Activated naive CD4-positive, alpha-beta T cell treated with anti-CD3 and anti-CD28 coated beads, Interleukin-2, amount 10 ng/mL, durations not matched to agents 7 days and 5 days (primary cell): ENCODE measurements around the gene RTF2.

ENCODE experiments used
- CTCF ChIA-PET: fragments of 350-600 bp; sonication (Branson Sonifier 250); formaldehyde crosslinking; loops from one replicate; lab custom pipeline; 2021; ENCODE audit warnings: antibody characterized with exemption; lab: Charles Lee
- DNase-seq: peaks from one replicate; pipeline ENCODE4 v3.0.0-alpha.2; 2020
- H3K27ac Mint-ChIP-seq: one replicate; pipeline ENCODE4 v1.8.0; 2021; ENCODE audit warnings: mild to moderate bottlenecking, moderate library complexity, mixed read lengths
- H3K27me3 Mint-ChIP-seq: one replicate; pipeline ENCODE4 v1.8.0; 2021; ENCODE audit warnings: mild to moderate bottlenecking, mixed read lengths
- H3K36me3 Mint-ChIP-seq: one replicate; pipeline ENCODE4 v1.8.0; 2021; ENCODE audit warnings: mixed read lengths
- H3K4me1 Mint-ChIP-seq: one replicate; pipeline ENCODE4 v1.8.0; 2021; ENCODE audit warnings: mixed read lengths
- H3K4me3 Mint-ChIP-seq: one replicate; pipeline ENCODE4 v1.8.0; 2021; ENCODE audit warnings: mild to moderate bottlenecking, moderate library complexity, mixed read lengths
- H3K9me3 Mint-ChIP-seq: one replicate; pipeline ENCODE4 v1.8.0; 2021; ENCODE audit warnings: mixed read lengths

The RTF2 gene

GRCh38 chr20:56443654-56444540, 24.5 kb upstream of the RTF2 start:
- Mint-ChIP-seq H3K9me3 (no peaks in the 10 kb centered on the region), H3K4me1 (peaks cover 43% of the 10 kb centered on the region), H3K27ac (no peak overlapping the region), H3K27me3 (no peaks in the 10 kb centered on the region), H3K36me3 (peaks cover 9% of the 10 kb centered on the region), H3K4me3 (no peak overlapping the region)
- CTCF ChIA-PET = interaction anchor here (1.6 kb wide), 1 partner anchor 19 kb away, joined by 3 read pairs; no protein-coding TSS in a partner anchor
- DNase-seq = no peak

- Mint-ChIP-seq H3K27me3 (no peaks in the 10 kb centered on the region), H3K4me1 (peaks cover 32% of the 10 kb centered on the region), H3K36me3 (peaks cover 9% of the 10 kb centered on the region), H3K4me3 (no peak overlapping the region), H3K27ac (no peak overlapping the region), H3K9me3 (no peaks in the 10 kb centered on the region)
- CTCF ChIA-PET = no interaction called here
- DNase-seq = no peak
These were observed 23.3 kb upstream of the RTF2 start for GRCh38 chr20:56445130-56445529.

GRCh38 chr20:56445540-56445939, 22.9 kb upstream of the RTF2 start:
- Mint-ChIP-seq H3K27me3 (no peaks in the 10 kb centered on the region), H3K27ac (no peak overlapping the region)
- CTCF ChIA-PET = no interaction called here

GRCh38 chr20:56447227-56447626, 21.2 kb upstream of the RTF2 start:
- Mint-ChIP-seq H3K27me3 (no peaks in the 10 kb centered on the region), H3K4me1 (peaks cover 18% of the 10 kb centered on the region), H3K36me3 (peaks cover 15% of the 10 kb centered on the region), H3K9me3 (no peaks in the 10 kb centered on the region), H3K4me3 (no peak overlapping the region), H3K27ac (no peak overlapping the region)
- CTCF ChIA-PET = no interaction called here
- DNase-seq = no peak

More at GRCh38 chr20:56445540-56445939, 22.9 kb upstream of the RTF2 start:
- Mint-ChIP-seq H3K4me1 (peaks cover 28% of the 10 kb centered on the region), H3K9me3 (no peaks in the 10 kb centered on the region), H3K36me3 (peaks cover 8% of the 10 kb centered on the region), H3K4me3 (no peak overlapping the region)
- DNase-seq = no peak

GRCh38 chr20:56449459-56449858, 19.0 kb upstream of the RTF2 start:
- Mint-ChIP-seq H3K36me3 (peaks cover 11% of the 10 kb centered on the region), H3K4me3 (no peak overlapping the region), H3K9me3 (no peaks in the 10 kb centered on the region), H3K27me3 (no peaks in the 10 kb centered on the region), H3K27ac (no peak overlapping the region), H3K4me1 (peaks cover 3% of the 10 kb centered on the region)
- DNase-seq = no peak
- CTCF ChIA-PET = no interaction called here

GRCh38 chr20:56451056-56451765, 17.2 kb upstream of the RTF2 start:
- peaks cover 11% of the 10 kb centered on the region for H3K36me3 Mint-ChIP-seq
- H3K27me3 Mint-ChIP-seq = no peaks in the 10 kb centered on the region
- peak overlapping the region; percentile 34 for H3K27ac Mint-ChIP-seq
- CTCF ChIA-PET = no interaction called here
- no peaks in the 10 kb centered on the region for H3K9me3 Mint-ChIP-seq
- H3K4me3 Mint-ChIP-seq = no peak overlapping the region
- peaks cover 12% of the 10 kb centered on the region for H3K4me1 Mint-ChIP-seq
- no peak for DNase-seq

- Mint-ChIP-seq H3K9me3 (no peaks in the 10 kb centered on the region), H3K36me3 (peaks cover 12% of the 10 kb centered on the region), H3K4me1 (peaks cover 12% of the 10 kb centered on the region), H3K4me3 (no peak overlapping the region), H3K27ac (no peak overlapping the region), H3K27me3 (no peaks in the 10 kb centered on the region)
- DNase-seq = no peak
- CTCF ChIA-PET = no interaction called here
These were observed 15.1 kb upstream of the RTF2 start for GRCh38 chr20:56453352-56453751.

- no peak overlapping the region for H3K4me3 Mint-ChIP-seq
- no peaks in the 10 kb centered on the region for H3K27me3 Mint-ChIP-seq
- no peaks in the 10 kb centered on the region for H3K9me3 Mint-ChIP-seq
- H3K27ac Mint-ChIP-seq = no peak overlapping the region
- peaks cover 16% of the 10 kb centered on the region for H3K4me1 Mint-ChIP-seq
- CTCF ChIA-PET = interaction anchor here (0.7 kb wide), 1 partner anchor 56 kb away, joined by 3 read pairs; no protein-coding TSS in a partner anchor
- H3K36me3 Mint-ChIP-seq = peaks cover 15% of the 10 kb centered on the region
- DNase-seq = no peak
These were observed 13.7 kb upstream of the RTF2 start for GRCh38 chr20:56454754-56455153.

- Mint-ChIP-seq H3K4me3 (no peak overlapping the region), H3K9me3 (no peaks in the 10 kb centered on the region), H3K36me3 (peaks cover 15% of the 10 kb centered on the region), H3K4me1 (peaks cover 47% of the 10 kb centered on the region), H3K27ac (no peak overlapping the region), H3K27me3 (no peaks in the 10 kb centered on the region)
- CTCF ChIA-PET = interaction anchor here (1.4 kb wide), 1 partner anchor 12 kb away, joined by 3 read pairs; no protein-coding TSS in a partner anchor
- no peak for DNase-seq
These were observed 10.1 kb upstream of the RTF2 start for GRCh38 chr20:56458206-56458821.

GRCh38 chr20:56460459-56460858, 8.0 kb upstream of the RTF2 start:
- no peak overlapping the region for H3K4me3 Mint-ChIP-seq
- peaks cover 55% of the 10 kb centered on the region for H3K4me1 Mint-ChIP-seq
- no peaks in the 10 kb centered on the region for H3K27me3 Mint-ChIP-seq
- CTCF ChIA-PET = no interaction called here
- peaks cover 15% of the 10 kb centered on the region for H3K36me3 Mint-ChIP-seq
- H3K9me3 Mint-ChIP-seq = no peaks in the 10 kb centered on the region
- peak; percentile 68 for DNase-seq
- H3K27ac Mint-ChIP-seq = peak overlapping the region; percentile 71

GRCh38 chr20:56461576-56461975, 6.9 kb upstream of the RTF2 start:
- CTCF ChIA-PET = no interaction called here
- H3K4me1 Mint-ChIP-seq = peaks cover 64% of the 10 kb centered on the region
- H3K4me3 Mint-ChIP-seq = no peak overlapping the region
- no peak for DNase-seq
- H3K9me3 Mint-ChIP-seq = no peaks in the 10 kb centered on the region
- no peak overlapping the region for H3K27ac Mint-ChIP-seq
- peaks cover 15% of the 10 kb centered on the region for H3K36me3 Mint-ChIP-seq
- peaks cover 4% of the 10 kb centered on the region for H3K27me3 Mint-ChIP-seq

GRCh38 chr20:56463428-56463827, 5.0 kb upstream of the RTF2 start:
- peaks cover 12% of the 10 kb centered on the region for H3K36me3 Mint-ChIP-seq

GRCh38 chr20:56465997-56466396, 2.4 kb upstream of the RTF2 start:
- Mint-ChIP-seq H3K36me3 (peaks cover 1% of the 10 kb centered on the region), H3K27me3 (peaks cover 7% of the 10 kb centered on the region), H3K4me3 (no peak overlapping the region), H3K4me1 (peaks cover 72% of the 10 kb centered on the region), H3K9me3 (no peaks in the 10 kb centered on the region), H3K27ac (no peak overlapping the region)
- no peak for DNase-seq
- CTCF ChIA-PET = no interaction called here

More at GRCh38 chr20:56463428-56463827, 5.0 kb upstream of the RTF2 start:
- Mint-ChIP-seq H3K4me3 (peak overlapping the region; percentile 2), H3K4me1 (peaks cover 68% of the 10 kb centered on the region), H3K9me3 (no peaks in the 10 kb centered on the region), H3K27me3 (peaks cover 7% of the 10 kb centered on the region), H3K27ac (peak overlapping the region; percentile 73)
- peak; percentile 60 for DNase-seq
- CTCF ChIA-PET = interaction anchor here (1.4 to 1.6 kb wide), 2 partner anchors 19 to 71 kb away, joined by 3 read pairs; partner anchors contain the start of genes AURKA and CSTF1

GRCh38 chr20:56467968-56468315, 485 bp upstream of the RTF2 start:
- H3K36me3 Mint-ChIP-seq = peaks cover 1% of the 10 kb centered on the region
- H3K27me3 Mint-ChIP-seq = peaks cover 7% of the 10 kb centered on the region
- H3K4me1 Mint-ChIP-seq = peaks cover 61% of the 10 kb centered on the region
- peak overlapping the region; percentile 100 for H3K4me3 Mint-ChIP-seq
- H3K9me3 Mint-ChIP-seq = no peaks in the 10 kb centered on the region
- CTCF ChIA-PET = interaction anchor here (1.0 to 1.4 kb wide), 5 partner anchors 45 to 70 kb away, joined by 3 to 4 read pairs (median 3); partner anchors contain the start of gene CASS4
- DNase-seq = no peak
- peak overlapping the region; percentile 99 for H3K27ac Mint-ChIP-seq
